ENCODE results near the gene ABLIM3.

The ABLIM3 gene

GRCh38 chr5:149257889-149258705 is 116.8 kb downstream of the ABLIM3 start:
- no peak for TF ChIP-seq CTCF (IDR thresholded peaks at IDR 0.05)

DNA sequence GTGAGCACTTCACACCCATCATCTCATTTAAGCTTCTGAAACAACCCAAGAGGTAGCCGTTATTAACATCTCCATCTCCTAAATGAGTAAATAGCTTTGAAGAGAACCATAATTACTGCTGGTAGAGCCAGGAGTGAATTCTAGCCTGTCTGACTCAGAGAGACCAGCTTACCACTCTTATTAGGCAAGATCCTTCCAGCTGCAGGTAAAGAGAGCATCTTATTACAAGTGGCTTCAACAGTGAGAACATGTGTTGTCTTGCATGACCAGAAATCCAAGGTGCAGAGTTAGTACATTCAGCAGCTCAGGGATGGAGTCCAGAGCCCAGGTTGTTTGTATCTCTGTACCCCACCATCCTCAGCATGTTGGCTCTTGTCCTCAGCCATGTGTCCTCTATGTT is 119.5 kb downstream of the ABLIM3 start:
- no peak for TF ChIP-seq CTCF (IDR thresholded peaks at IDR 0.05)

GRCh38 chr5:149261246-149261645 is 120.0 kb downstream of the ABLIM3 start:
- no peak for TF ChIP-seq CTCF (IDR thresholded peaks at IDR 0.05)

GRCh38 chr5:149262315-149262714 is 121.0 kb downstream of the ABLIM3 start:
- TF ChIP-seq CTCF (IDR thresholded peaks at IDR 0.05): no peak

GRCh38 chr5:149264439-149265067 is 123.3 kb downstream of the ABLIM3 start:
- peak; percentile 86 for TF ChIP-seq CTCF (IDR thresholded peaks at IDR 0.05)

DNA sequence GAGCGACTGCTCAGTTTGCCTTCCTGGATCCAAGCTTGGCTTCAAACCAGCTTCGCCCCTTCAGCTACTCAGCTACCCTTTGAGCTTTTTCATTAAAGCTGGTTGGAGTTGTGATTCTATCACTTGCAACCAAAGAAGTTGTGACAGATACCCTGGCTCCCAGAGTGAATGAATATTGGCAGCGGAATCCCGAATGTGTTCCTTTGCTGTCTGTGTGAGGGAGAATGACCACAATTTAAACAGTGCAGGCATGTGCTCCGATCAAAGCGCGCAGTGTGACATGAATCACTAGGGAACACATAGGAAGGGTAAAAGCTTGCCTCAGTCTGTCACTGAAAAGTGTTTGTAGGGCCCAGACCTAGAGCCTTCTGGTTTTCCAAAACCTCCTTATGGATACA is 123.8 kb downstream of the ABLIM3 start:
- TF ChIP-seq CTCF (IDR thresholded peaks at IDR 0.05): no peak

- peak; percentile 29; the same call in 1 of the 2 replicates for TF ChIP-seq CTCF (IDR thresholded peaks at IDR 0.05)
These were observed 124.3 kb downstream of the ABLIM3 start for GRCh38 chr5:149265597-149265996.

Measured in LNCAP (cell line).